ENCODE results near the gene ZNF24. TPM values are rescaled to one million over a fixed set of nuclear protein-coding genes. Genes with fewer than 3 reads are reported as not detected.

ZNF24 gene
- polyA plus RNA-seq, 2 donors, result 9.6 to 10.1 TPM

DNA sequence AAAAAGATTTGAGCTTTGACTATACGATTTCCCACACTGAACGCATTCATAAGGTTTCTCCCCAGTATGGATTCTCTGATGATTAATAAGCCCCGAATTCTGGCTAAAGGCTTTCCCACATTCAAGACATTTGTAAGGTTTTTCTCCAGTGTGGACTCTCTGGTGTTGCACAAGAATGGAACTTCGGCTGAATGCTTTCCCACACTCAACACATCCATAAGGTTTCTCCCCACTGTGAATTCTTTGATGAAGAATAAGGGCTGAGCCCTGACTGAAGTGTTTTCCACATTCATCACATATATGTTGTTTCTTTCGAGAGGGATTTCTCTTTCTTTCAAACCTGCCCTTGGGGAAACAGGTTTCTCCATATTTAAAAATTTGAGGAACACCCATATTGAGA lies 6.9 kb downstream of the ZNF24 start:
- H3K36me3 ChIP-seq (ENCODE audit: control insufficient read depth in 2 of 2, insufficient read depth in 2 of 2, low read length in 1 of 2), result peaks cover 11 to 18% of the 10 kb centered on the region in 2 donors
- 89 to 90% methylated on average over 5 of the region's 5 CpGs for WGBS, 2 donors
- no peak overlapping the region for H3K27ac ChIP-seq (ENCODE audit: low read depth in 2 of 2, low read length in 1 of 2)
- H3K27me3 ChIP-seq (ENCODE audit: control insufficient read depth in 1 of 2, insufficient read depth in 2 of 2, low read length in 2 of 2), result no peaks in the 10 kb centered on the region
- no peaks in the 10 kb centered on the region for H3K9me3 ChIP-seq (ENCODE audit: control insufficient read depth in 2 of 2, insufficient read depth in 1 of 2, low read depth in 1 of 2, low read length in 1 of 2)
- no peaks in the 10 kb centered on the region for H3K4me1 ChIP-seq (ENCODE audit: control insufficient read depth in 2 of 2, insufficient read depth in 2 of 2, low read length in 1 of 2)
- no peak overlapping the region for H3K4me3 ChIP-seq (ENCODE audit: low read depth in 1 of 2, low read length in 2 of 2)

DNA sequence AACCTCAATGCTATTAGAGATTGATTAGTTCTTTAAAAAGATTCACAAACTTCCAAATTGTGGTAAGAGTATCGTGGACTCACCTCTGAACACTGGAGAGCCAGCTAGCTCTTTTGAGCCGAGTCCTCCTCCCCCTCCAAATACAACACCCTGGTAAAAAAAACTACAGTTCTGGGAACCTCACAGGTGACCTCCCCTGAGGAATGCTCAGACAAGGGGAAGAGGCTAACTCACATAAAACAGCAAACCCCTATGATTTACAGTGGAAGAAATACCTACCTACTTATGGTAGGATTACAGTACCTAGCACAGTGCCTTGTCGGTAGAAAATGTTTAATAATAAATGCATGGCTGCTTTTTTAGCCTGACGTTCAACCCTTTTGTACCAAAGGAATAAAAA lies 8.4 kb downstream of the ZNF24 start:
- Histone ChIP-seq H3K4me3 (ENCODE audit: low read depth in 1 of 2, low read length in 2 of 2) (no peak overlapping the region), H3K4me1 (ENCODE audit: control insufficient read depth in 2 of 2, insufficient read depth in 2 of 2, low read length in 1 of 2) (no peaks in the 10 kb centered on the region), H3K36me3 (ENCODE audit: control insufficient read depth in 2 of 2, insufficient read depth in 2 of 2, low read length in 1 of 2) (peaks cover 11 to 19% of the 10 kb centered on the region in 2 donors), H3K9me3 (ENCODE audit: control insufficient read depth in 2 of 2, insufficient read depth in 1 of 2, low read depth in 1 of 2, low read length in 1 of 2) (no peaks in the 10 kb centered on the region), H3K27ac (ENCODE audit: low read depth in 2 of 2, low read length in 1 of 2) (no peak overlapping the region), H3K27me3 (ENCODE audit: control insufficient read depth in 1 of 2, insufficient read depth in 2 of 2, low read length in 2 of 2) (no peaks in the 10 kb centered on the region)
- WGBS, 2 donors, result 86 to 89% methylated on average over 4 of the region's 4 CpGs

DNA sequence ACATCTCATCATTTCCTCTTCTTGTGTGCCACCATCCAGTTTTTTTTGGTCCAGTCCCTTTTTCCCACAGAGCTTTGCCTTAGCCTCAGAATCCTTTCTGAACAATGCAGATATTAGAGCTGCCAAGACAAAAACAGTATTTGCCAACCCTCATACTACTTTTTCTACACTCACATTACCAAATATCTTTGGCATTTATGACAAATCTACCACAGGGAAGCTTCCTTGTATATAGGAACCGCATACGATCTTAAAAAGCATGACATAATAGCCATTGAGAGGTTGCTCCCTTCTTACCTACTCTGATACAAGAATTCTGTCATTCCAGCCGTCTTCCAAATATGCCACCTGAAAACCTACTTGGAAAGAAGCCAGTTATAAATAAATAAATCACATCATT lies 9.4 kb downstream of the ZNF24 start:
- no peaks in the 10 kb centered on the region for H3K27me3 ChIP-seq (ENCODE audit: control insufficient read depth in 1 of 2, insufficient read depth in 2 of 2, low read length in 2 of 2)
- H3K9me3 ChIP-seq (ENCODE audit: control insufficient read depth in 2 of 2, insufficient read depth in 1 of 2, low read depth in 1 of 2, low read length in 1 of 2), result no peaks in the 10 kb centered on the region
- no peak overlapping the region for H3K27ac ChIP-seq (ENCODE audit: low read depth in 2 of 2, low read length in 1 of 2)
- H3K4me3 ChIP-seq (ENCODE audit: low read depth in 1 of 2, low read length in 2 of 2), result no peak overlapping the region
- 70 to 79% methylated on average over 3 of the region's 3 CpGs for WGBS, 2 donors
- peaks cover 6 to 15% of the 10 kb centered on the region in 2 donors for H3K36me3 ChIP-seq (ENCODE audit: control insufficient read depth in 2 of 2, insufficient read depth in 2 of 2, low read length in 1 of 2)
- H3K4me1 ChIP-seq (ENCODE audit: control insufficient read depth in 2 of 2, insufficient read depth in 2 of 2, low read length in 1 of 2), result no peaks in the 10 kb centered on the region

DNA sequence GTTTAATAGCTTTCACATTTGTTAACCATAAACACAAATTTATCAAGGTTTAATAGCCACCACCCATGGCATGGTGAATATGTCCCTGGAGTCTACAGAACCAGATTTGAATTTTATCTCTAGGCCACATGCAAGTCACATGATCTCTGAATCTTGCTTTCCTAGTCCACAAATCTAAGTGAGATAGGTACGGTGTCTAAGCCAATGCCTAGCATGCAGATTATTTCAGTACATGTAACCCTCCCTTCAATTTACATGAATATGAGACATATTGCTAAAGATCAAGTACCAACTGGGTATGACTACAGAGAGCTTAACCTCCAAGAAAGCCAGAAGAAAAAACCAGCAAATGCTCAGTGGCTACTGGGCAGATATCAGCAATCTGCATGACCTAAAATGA lies 10.0 kb downstream of the ZNF24 start:
- H3K9me3 ChIP-seq (ENCODE audit: control insufficient read depth in 2 of 2, insufficient read depth in 1 of 2, low read depth in 1 of 2, low read length in 1 of 2), result no peaks in the 10 kb centered on the region
- whole genome bisulfite sequencing, 2 donors, result 83 to 98% methylated on average over 1 of the region's 1 CpG
- H3K27me3 ChIP-seq (ENCODE audit: control insufficient read depth in 1 of 2, insufficient read depth in 2 of 2, low read length in 2 of 2), result no peaks in the 10 kb centered on the region
- no peak overlapping the region for H3K27ac ChIP-seq (ENCODE audit: low read depth in 2 of 2, low read length in 1 of 2)
- no peaks in the 10 kb centered on the region for H3K4me1 ChIP-seq (ENCODE audit: control insufficient read depth in 2 of 2, insufficient read depth in 2 of 2, low read length in 1 of 2)
- peaks cover 2 to 12% of the 10 kb centered on the region in 2 donors for H3K36me3 ChIP-seq (ENCODE audit: control insufficient read depth in 2 of 2, insufficient read depth in 2 of 2, low read length in 1 of 2)
- H3K4me3 ChIP-seq (ENCODE audit: low read depth in 1 of 2, low read length in 2 of 2), result no peak overlapping the region

DNA sequence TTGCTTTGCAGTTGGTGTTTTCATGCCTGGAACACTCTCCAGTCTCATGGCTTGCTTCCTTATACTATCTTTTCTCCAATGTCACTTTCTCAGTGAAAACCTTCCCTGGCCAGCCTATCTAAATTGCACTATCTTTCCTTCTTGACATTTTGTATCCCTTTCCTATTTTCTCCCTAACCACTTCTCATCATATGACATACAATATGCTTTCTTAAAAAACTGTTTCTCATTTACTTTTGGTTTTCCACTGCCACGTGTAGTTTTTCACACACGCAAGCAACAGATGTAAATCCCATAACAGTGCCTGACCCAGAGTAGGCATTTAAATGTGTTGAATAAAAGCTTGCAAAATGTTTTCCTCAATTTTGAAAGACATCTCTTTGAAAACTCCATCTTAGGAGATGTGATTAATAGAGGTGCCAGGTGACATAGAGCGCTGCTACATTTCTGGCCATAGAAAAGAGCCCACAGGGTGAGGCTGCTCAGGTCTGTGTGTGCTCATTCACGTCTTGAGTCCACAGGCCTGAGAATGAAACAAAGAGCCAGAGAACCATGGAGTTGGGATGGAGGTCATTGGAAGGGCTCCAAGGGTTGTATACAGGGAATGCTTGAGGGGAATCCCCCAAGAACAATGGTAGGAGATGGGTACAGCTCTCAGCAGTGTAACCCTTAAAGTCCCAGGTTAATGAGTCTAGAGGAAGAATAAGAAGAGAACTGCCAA lies 12.7 kb downstream of the ZNF24 start:
- H3K27ac ChIP-seq (ENCODE audit: low read depth in 2 of 2, low read length in 1 of 2), result no peak overlapping the region
- H3K27me3 ChIP-seq (ENCODE audit: control insufficient read depth in 1 of 2, insufficient read depth in 2 of 2, low read length in 2 of 2), result no peaks in the 10 kb centered on the region
- no peak overlapping the region for H3K4me3 ChIP-seq (ENCODE audit: low read depth in 1 of 2, low read length in 2 of 2)
- 80 to 81% methylated on average over 4 of the region's 4 CpGs for WGBS, 2 donors
- H3K36me3 ChIP-seq (ENCODE audit: control insufficient read depth in 2 of 2, insufficient read depth in 2 of 2, low read length in 1 of 2), result peaks cover 0 to 3% of the 10 kb centered on the region in 2 donors
- no peaks in the 10 kb centered on the region for H3K9me3 ChIP-seq (ENCODE audit: control insufficient read depth in 2 of 2, insufficient read depth in 1 of 2, low read depth in 1 of 2, low read length in 1 of 2)
- no peaks in the 10 kb centered on the region for H3K4me1 ChIP-seq (ENCODE audit: control insufficient read depth in 2 of 2, insufficient read depth in 2 of 2, low read length in 1 of 2)

DNA sequence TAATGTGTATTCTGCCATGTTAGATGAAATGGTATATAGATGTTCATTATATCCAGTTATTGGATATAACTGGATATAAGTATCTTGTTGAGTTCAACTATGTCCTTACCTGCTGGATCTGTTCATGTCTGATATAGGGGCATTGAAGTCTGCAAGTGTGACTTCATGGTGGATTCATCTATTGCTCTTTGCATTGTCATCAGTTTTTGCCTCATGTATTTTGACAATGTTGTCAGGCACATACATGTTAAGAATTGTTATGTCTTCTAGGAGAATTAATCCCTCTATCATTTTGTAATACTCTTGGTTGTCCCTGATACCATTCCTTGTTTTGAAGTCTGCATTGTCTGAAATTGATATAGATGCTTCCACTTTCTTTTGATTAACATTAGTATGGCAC lies 15.4 kb downstream of the ZNF24 start:
- Histone ChIP-seq H3K27ac (ENCODE audit: low read depth in 2 of 2, low read length in 1 of 2) (no peak overlapping the region), H3K9me3 (ENCODE audit: control insufficient read depth in 2 of 2, insufficient read depth in 1 of 2, low read depth in 1 of 2, low read length in 1 of 2) (no peaks in the 10 kb centered on the region), H3K27me3 (ENCODE audit: control insufficient read depth in 1 of 2, insufficient read depth in 2 of 2, low read length in 2 of 2) (no peaks in the 10 kb centered on the region), H3K36me3 (ENCODE audit: control insufficient read depth in 2 of 2, insufficient read depth in 2 of 2, low read length in 1 of 2) (peaks cover 0 to 3% of the 10 kb centered on the region in 2 donors), H3K4me1 (ENCODE audit: control insufficient read depth in 2 of 2, insufficient read depth in 2 of 2, low read length in 1 of 2) (no peaks in the 10 kb centered on the region), H3K4me3 (ENCODE audit: low read depth in 1 of 2, low read length in 2 of 2) (no peak overlapping the region)

DNA sequence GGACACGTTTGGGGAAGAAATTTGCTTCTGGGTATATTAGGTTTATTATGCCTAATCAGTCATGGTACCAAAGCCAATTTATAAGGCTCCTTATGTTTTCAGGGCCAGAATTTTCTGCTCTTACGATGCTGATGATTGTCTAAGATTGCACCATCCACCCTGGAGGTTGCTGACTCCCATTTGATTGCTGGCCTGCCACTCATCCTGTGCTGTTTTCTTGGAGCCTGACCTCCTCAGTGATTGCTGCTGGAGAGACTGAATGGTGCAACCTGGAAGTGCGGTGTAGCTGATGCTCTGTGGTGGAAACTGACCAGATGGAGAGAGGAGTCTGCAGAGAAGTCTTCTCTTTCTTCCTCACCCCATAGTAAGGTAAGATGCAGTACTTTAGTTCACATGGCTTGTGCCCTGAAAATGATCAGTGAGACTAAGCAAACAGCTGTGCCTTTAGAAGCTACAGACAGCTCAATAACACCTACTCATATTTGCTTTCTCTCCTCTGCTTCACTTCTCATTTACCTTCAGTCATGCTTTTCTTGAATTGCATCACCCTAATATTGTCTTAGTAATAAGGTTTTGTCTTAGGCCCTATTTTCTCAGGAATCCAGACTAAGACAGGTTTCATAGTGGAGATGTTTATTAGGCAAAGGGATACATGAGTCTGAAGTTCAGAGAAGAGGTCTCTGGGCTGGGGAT lies 17.4 kb downstream of the ZNF24 start:
- no peaks in the 10 kb centered on the region for H3K4me1 ChIP-seq (ENCODE audit: control insufficient read depth in 2 of 2, insufficient read depth in 2 of 2, low read length in 1 of 2)
- 59 to 62% methylated on average over 3 of the region's 3 CpGs for WGBS, 2 donors

DNA sequence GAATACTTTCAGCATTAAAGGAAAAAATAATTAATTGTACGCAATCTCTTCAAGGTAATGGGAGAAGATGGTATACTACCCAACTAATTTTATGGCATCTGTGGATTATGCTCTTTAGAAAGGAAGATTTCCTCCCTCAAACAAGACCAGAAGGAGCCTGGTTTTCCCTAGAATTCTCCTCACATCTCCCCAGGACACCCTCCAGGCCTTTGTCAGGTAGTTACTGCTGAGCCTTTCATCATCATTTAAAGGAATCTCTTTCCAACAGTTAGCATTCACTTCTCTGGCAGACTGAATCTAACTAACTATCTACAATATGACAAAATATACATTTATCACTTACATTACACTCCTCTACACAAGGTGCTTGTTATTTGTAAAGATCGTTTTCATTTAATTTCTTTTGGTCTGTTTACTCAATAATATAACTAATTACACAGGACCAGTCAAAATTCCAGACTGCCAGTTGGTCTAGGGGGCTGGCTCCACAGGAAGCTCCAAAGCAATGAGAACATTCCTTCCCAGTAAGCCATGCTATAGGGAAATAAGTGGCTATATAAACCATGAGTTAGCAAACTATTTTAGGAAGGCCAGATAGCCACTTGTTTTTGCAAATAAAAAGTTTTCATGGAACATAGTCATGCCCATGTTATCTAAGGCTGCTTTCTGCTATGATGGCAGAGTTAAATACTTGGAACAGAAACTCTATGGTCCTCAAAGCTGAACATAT lies 19.1 kb downstream of the ZNF24 start:
- H3K9me3 ChIP-seq (ENCODE audit: control insufficient read depth in 2 of 2, insufficient read depth in 1 of 2, low read depth in 1 of 2, low read length in 1 of 2), result no peaks in the 10 kb centered on the region
- WGBS, 2 donors, result 35 to 76% methylated on average over 2 of the region's 2 CpGs
- no peak overlapping the region for H3K4me3 ChIP-seq (ENCODE audit: low read depth in 1 of 2, low read length in 2 of 2)
- H3K4me1 ChIP-seq (ENCODE audit: control insufficient read depth in 2 of 2, insufficient read depth in 2 of 2, low read length in 1 of 2), result no peaks in the 10 kb centered on the region
- H3K27me3 ChIP-seq (ENCODE audit: control insufficient read depth in 1 of 2, insufficient read depth in 2 of 2, low read length in 2 of 2), result no peaks in the 10 kb centered on the region
- no peaks in the 10 kb centered on the region for H3K36me3 ChIP-seq (ENCODE audit: control insufficient read depth in 2 of 2, insufficient read depth in 2 of 2, low read length in 1 of 2)
- no peak overlapping the region for H3K27ac ChIP-seq (ENCODE audit: low read depth in 2 of 2, low read length in 1 of 2)

More for the DNA sequence above, 17.4 kb downstream of the ZNF24 start:
- H3K27ac ChIP-seq (ENCODE audit: low read depth in 2 of 2, low read length in 1 of 2), result no peak overlapping the region
- no peak overlapping the region for H3K4me3 ChIP-seq (ENCODE audit: low read depth in 1 of 2, low read length in 2 of 2)
- H3K9me3 ChIP-seq (ENCODE audit: control insufficient read depth in 2 of 2, insufficient read depth in 1 of 2, low read depth in 1 of 2, low read length in 1 of 2), result no peaks in the 10 kb centered on the region
- no peaks in the 10 kb centered on the region for H3K27me3 ChIP-seq (ENCODE audit: control insufficient read depth in 1 of 2, insufficient read depth in 2 of 2, low read length in 2 of 2)
- H3K36me3 ChIP-seq (ENCODE audit: control insufficient read depth in 2 of 2, insufficient read depth in 2 of 2, low read length in 1 of 2), result no peaks in the 10 kb centered on the region

DNA sequence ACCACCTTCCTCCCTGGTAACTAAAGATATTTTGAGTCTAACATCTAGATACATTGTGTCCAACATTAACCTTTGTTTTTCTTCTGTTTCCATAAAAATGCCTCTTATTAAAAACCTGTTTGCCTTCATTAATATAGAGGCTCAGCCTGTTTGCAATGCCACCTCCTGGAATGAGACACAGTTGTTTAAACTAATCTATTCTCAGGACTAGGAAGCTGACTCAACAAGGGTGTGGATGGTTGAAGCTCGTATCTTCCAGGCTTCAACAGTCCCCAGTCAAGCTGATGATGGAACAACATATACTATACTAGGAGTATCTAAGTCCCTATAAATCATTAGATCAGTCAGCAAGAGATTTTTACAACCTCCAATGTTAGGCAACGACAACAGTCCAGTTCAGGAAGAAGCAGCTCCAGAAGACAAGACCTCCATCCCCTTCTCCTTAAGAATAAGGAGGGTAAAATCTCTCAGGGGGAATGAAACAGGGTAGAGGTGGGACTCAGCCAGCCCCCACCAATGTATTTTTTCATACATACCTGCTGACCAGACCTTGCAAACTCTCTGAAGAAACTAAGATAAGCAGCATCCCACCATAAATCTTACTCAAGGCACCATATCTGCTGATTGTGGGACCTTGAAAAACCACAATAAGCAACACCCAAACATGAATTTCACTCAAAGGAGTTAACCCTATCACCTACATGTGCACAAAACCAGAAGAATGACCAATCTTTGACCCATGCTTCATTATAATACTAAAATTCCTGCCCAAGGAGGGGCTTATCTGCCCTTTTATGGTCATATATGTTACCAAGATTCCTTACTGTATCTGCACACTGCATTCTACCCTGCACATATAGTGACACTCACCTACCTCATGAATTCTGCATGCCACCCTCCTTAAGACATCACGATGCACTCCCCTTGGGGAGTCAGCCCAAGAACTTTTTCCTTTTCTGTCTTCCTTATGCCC lies 21.4 kb downstream of the ZNF24 start:
- WGBS, 2 donors, result 71 to 72% methylated on average over 3 of the region's 3 CpGs
- H3K36me3 ChIP-seq (ENCODE audit: control insufficient read depth in 2 of 2, insufficient read depth in 2 of 2, low read length in 1 of 2), result no peaks in the 10 kb centered on the region
- H3K4me1 ChIP-seq (ENCODE audit: control insufficient read depth in 2 of 2, insufficient read depth in 2 of 2, low read length in 1 of 2), result no peaks in the 10 kb centered on the region
- H3K9me3 ChIP-seq (ENCODE audit: control insufficient read depth in 2 of 2, insufficient read depth in 1 of 2, low read depth in 1 of 2, low read length in 1 of 2), result no peaks in the 10 kb centered on the region
- no peaks in the 10 kb centered on the region for H3K27me3 ChIP-seq (ENCODE audit: control insufficient read depth in 1 of 2, insufficient read depth in 2 of 2, low read length in 2 of 2)
- peak overlapping the region in 1 of 2 donors; percentile 13 for H3K27ac ChIP-seq (ENCODE audit: low read depth in 2 of 2, low read length in 1 of 2)
- no peak overlapping the region for H3K4me3 ChIP-seq (ENCODE audit: low read depth in 1 of 2, low read length in 2 of 2)

Measured in esophagus (tissue), 2 donors.